ENCODE data around the gene C14orf132. TPM values are rescaled to one million over a fixed set of nuclear protein-coding genes. Genes with fewer than 3 reads are reported as not detected.

The C14orf132 gene
- total RNA-seq, 4 donors from 2014 or later, result 28.3 to 78.3 (median 59.2) TPM

DNA sequence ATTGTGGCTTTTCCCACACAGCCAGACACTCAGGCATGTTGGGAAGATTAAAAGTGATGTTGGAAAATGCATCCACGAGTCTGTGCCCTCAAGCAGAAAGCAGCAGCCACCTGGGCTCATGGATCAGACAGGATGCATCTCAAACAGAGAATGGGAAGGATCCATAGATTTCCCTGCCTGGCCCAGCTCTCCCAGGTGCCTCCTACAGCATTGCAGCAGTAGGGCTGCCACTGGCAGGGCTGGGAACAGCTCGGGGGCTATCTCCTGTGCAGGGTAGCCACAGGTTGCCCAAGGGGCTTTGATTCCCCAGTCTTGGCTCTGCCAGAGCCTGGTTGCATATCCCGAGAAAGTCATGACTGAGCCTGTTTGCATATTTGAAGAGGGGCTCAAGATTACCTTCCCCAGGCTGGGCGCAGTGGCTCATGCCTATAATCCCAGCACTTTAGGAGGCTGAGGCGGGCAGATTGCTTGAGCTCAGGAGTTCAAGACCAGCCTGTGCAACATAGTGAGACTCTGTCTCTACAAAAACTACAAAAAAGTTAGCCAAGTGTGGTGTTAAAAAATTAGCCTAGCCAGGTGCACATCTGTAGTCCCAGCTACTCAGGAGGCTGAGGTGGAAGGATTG lies 19.5 kb downstream of the C14orf132 start:
- H3K9me3 ChIP-seq, result no peaks in the 10 kb centered on the region
- no peak overlapping the region for H3K27ac ChIP-seq (replicated peaks in 1 of 4)
- H3K27me3 ChIP-seq, result no peaks in the 10 kb centered on the region
- peaks cover under 1 to 49% (median 28%) of the 10 kb centered on the region in 4 donors for H3K4me1 ChIP-seq
- TF ChIP-seq EP300 (IDR thresholded peaks at IDR 0.05) (no peak), POLR2A (IDR thresholded peaks at IDR 0.05; ENCODE audit: low read depth) (no peak), POLR2AphosphoS5 (IDR thresholded peaks at IDR 0.05) (no peak)
- TF ChIP-seq, protein P1, sequence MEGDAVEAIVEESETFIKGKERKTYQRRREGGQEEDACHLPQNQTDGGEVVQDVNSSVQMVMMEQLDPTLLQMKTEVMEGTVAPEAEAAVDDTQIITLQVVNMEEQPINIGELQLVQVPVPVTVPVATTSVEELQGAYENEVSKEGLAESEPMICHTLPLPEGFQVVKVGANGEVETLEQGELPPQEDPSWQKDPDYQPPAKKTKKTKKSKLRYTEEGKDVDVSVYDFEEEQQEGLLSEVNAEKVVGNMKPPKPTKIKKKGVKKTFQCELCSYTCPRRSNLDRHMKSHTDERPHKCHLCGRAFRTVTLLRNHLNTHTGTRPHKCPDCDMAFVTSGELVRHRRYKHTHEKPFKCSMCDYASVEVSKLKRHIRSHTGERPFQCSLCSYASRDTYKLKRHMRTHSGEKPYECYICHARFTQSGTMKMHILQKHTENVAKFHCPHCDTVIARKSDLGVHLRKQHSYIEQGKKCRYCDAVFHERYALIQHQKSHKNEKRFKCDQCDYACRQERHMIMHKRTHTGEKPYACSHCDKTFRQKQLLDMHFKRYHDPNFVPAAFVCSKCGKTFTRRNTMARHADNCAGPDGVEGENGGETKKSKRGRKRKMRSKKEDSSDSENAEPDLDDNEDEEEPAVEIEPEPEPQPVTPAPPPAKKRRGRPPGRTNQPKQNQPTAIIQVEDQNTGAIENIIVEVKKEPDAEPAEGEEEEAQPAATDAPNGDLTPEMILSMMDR (IDR thresholded peaks at IDR 0.05), result no peak
- H3K36me3 ChIP-seq, result peaks cover 0 to 8% (median 0%) of the 10 kb centered on the region in 4 donors
- WGBS, result 94% methylated on average over 3 of the region's 5 CpGs
- intact Hi-C loops (cut with DNase I), result no loop called here
- no peak for DNase-seq (ENCODE audit: extremely low spot score)
- no peak overlapping the region for H3K4me3 ChIP-seq

DNA sequence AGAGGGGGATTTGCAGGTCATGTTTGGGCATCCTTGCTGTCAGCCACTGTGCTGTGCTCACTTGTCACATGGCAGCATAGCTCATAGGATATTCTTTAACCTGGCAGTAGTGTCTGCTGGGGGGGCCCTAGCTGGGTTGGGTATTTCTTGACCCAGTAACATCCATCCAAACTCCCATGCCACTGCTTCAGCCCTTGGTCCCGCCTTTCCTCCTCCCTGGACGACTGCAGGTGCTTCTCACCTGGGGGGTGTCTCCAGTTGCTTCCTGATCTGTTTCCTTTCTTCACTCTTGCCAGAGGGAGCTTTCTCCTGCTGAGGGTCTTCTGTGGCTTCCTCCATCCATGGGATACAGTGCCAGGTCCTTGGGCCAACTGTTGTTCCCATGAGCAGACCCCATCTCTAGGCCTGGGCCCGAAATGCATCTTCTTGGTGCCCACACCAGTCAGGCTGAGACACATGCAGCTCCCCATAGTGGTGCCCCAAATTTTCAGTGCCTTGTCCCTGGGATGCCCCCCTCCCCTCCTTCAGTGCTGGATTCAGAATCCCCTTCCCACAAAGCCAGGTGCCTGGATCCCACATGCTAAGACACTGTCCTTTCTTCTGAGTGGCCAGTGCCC lies 20.5 kb downstream of the C14orf132 start:
- no peaks in the 10 kb centered on the region for H3K9me3 ChIP-seq
- H3K27ac ChIP-seq (replicated peaks in 1 of 4), result no peak overlapping the region
- peaks cover 0 to 8% (median 0%) of the 10 kb centered on the region in 4 donors for H3K36me3 ChIP-seq
- DNase-seq (ENCODE audit: extremely low spot score), result no peak
- H3K4me3 ChIP-seq, result no peak overlapping the region
- TF ChIP-seq EP300 (IDR thresholded peaks at IDR 0.05) (no peak), POLR2A (IDR thresholded peaks at IDR 0.05; ENCODE audit: low read depth) (no peak), POLR2AphosphoS5 (IDR thresholded peaks at IDR 0.05) (no peak)
- TF ChIP-seq, protein P1 (IDR thresholded peaks at IDR 0.05), result no peak
- intact Hi-C loops (cut with DNase I), result no loop called here
- H3K4me1 ChIP-seq, result peaks cover 0 to 40% (median 19%) of the 10 kb centered on the region in 4 donors
- WGBS, result 86% methylated on average over 3 of the region's 3 CpGs
- H3K27me3 ChIP-seq, result no peaks in the 10 kb centered on the region

DNA sequence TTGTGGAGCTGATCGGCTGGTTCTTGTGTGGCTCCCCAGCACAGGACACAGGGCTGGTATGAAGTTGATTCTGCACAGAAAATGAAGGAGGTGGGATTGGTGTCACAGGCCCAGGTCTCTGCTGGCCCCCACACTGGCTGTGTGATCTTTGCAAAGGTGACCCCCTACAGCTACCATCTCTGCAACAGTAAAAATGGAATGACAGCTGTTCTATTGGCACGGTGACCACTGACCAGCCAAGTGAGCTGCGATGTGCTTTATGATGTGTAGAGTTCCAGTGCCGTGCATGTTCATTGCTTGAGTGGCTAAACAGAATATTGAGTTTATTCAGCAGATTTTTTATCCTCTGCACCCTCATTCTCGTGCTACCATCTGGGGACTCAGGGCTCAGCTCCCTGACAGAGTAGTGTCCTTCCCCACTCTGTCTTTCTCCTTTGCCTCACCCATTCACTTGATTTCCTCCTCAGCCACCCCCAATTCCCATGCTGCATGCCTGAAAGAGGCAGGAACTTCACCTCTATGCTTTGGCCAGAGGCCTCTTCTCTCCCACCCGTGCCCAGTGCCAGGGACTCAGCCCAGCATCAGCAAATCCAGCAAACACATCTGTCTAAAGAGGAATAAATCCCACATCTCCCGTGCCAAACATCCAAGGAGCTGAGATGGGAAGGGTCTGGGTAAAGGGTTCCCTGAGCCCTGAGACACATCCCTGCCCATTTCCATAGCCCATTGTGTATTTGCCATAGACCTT lies 21.2 kb downstream of the C14orf132 start:
- intact Hi-C loops (cut with DNase I), result no loop called here
- H3K9me3 ChIP-seq, result no peaks in the 10 kb centered on the region
- H3K4me1 ChIP-seq, result peaks cover 0 to 32% (median 12%) of the 10 kb centered on the region in 4 donors
- no peaks in the 10 kb centered on the region for H3K27me3 ChIP-seq
- WGBS, result 88% methylated on average over 7 of the region's 7 CpGs
- H3K36me3 ChIP-seq, result peaks cover 0 to 8% (median 0%) of the 10 kb centered on the region in 4 donors
- no peak overlapping the region for H3K4me3 ChIP-seq
- DNase-seq (ENCODE audit: extremely low spot score), result no peak
- TF ChIP-seq POLR2AphosphoS5 (IDR thresholded peaks at IDR 0.05) (no peak), POLR2A (IDR thresholded peaks at IDR 0.05; ENCODE audit: low read depth) (no peak), EP300 (IDR thresholded peaks at IDR 0.05) (no peak)
- TF ChIP-seq, protein P1 (IDR thresholded peaks at IDR 0.05), result no peak
- H3K27ac ChIP-seq (replicated peaks in 1 of 4), result no peak overlapping the region

DNA sequence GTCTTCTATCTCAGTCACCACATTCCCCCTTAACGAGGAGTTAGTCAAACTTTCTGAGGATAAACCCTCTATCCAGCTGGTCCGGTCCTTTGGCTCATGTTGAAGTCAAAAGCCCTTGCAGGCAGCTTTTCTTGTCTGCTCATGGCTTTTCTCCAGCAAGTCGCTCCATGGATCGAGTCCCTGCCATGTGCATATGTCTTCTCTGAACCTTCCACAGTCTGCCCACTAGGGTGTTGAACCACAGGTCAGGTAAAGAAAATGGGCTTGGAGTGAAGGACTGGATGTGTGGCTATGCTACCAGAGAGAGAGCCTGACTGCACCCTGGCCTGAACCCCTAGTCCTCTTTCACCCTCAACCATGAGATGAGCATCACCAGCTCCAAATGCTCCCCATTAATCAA lies 22.8 kb downstream of the C14orf132 start:
- WGBS, result 92% methylated on average over 4 of the region's 4 CpGs
- H3K4me1 ChIP-seq, result peaks cover 0 to 26% (median 15%) of the 10 kb centered on the region in 4 donors
- no peak overlapping the region for H3K27ac ChIP-seq (replicated peaks in 1 of 4)
- peaks cover 0 to 8% (median 0%) of the 10 kb centered on the region in 4 donors for H3K36me3 ChIP-seq
- intact Hi-C loops (cut with DNase I), result no loop called here
- H3K4me3 ChIP-seq, result no peak overlapping the region
- TF ChIP-seq POLR2A (IDR thresholded peaks at IDR 0.05; ENCODE audit: low read depth) (no peak), POLR2AphosphoS5 (IDR thresholded peaks at IDR 0.05) (no peak)
- no peak for DNase-seq (ENCODE audit: extremely low spot score)
- no peaks in the 10 kb centered on the region for H3K27me3 ChIP-seq
- H3K9me3 ChIP-seq, result no peaks in the 10 kb centered on the region

DNA sequence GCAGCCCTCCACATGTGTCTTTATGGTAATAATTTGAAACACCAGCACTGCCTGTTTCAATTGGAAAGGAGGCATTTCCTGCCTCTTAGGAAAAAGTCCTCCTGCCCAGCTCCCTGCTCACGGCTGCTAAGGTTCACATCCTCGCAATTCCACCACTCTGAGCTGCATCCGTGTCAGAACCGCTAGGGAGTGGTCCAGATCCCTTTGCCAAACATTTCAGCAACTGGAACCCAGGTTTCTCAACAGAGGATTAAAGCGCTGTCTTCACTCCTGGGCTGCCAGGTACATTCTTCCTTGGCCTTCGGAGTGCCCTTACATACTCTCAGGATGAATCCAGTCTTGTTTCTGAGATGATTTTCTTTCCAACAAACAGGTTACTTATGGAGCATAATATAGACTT lies 23.3 kb downstream of the C14orf132 start:
- H3K27ac ChIP-seq (replicated peaks in 1 of 4), result no peak overlapping the region

More for the DNA sequence above, 23.3 kb downstream of the C14orf132 start:
- TF ChIP-seq EP300 (IDR thresholded peaks at IDR 0.05) (no peak), POLR2A (IDR thresholded peaks at IDR 0.05; ENCODE audit: low read depth) (no peak), POLR2AphosphoS5 (IDR thresholded peaks at IDR 0.05) (no peak)
- TF ChIP-seq, protein P1 (IDR thresholded peaks at IDR 0.05), result no peak
- Histone ChIP-seq H3K4me1 (peaks cover 0 to 26% (median 15%) of the 10 kb centered on the region in 4 donors), H3K36me3 (peaks cover 0 to 8% (median 0%) of the 10 kb centered on the region in 4 donors), H3K27me3 (no peaks in the 10 kb centered on the region), H3K9me3 (no peaks in the 10 kb centered on the region), H3K4me3 (no peak overlapping the region)
- WGBS, result 92% methylated on average over 6 of the region's 6 CpGs
- intact Hi-C loops (cut with DNase I), result no loop called here
- DNase-seq (ENCODE audit: extremely low spot score), result no peak

Measured in esophagus muscularis mucosa (tissue), 4 donors.